IMR-90 (cell line): ENCODE data around the gene CHCHD4. TPM values are rescaled to one million over a fixed set of nuclear protein-coding genes. Genes with fewer than 3 reads are reported as not detected.

ENCODE experiments used
- ATAC-seq: fragments of 200-7000 bp; cut with Tn5 transposase; 2 replicates; pipeline ENCODE4 v1.9.1; 2020; ENCODE audit warnings: low read depth, mild to moderate bottlenecking, moderate library complexity
- BruUV-seq: library from RNA; stranded (reverse); fragments of 400-500 nt; replicated peaks from 2 replicates; lab custom pipeline; 2021; lab: Mats Ljungman, UMichigan
- CTCF ChIA-PET: fragments of 300-600 bp; formaldehyde crosslinking; extraction: SDS; loops from one replicate; lab custom pipeline; 2021; ENCODE audit warnings: antibody characterized with exemption; lab: Yijun Ruan, JAX
- POLR2A ChIA-PET: fragments of 300-600 bp; sonication (Branson Sonifier 250); formaldehyde crosslinking; loops from one replicate; lab custom pipeline; 2022; ENCODE audit warnings: antibody characterized with exemption; ENCODE audit not compliant: unreplicated experiment; lab: Charles Lee
- DNase-seq: peaks from one replicate; pipeline ENCODE4 v3.0.0; 2013
- H2AFZ ChIP-seq: replicated peaks from 2 replicates; pipeline ENCODE3; 2013; ENCODE audit warnings: low read length, mild to moderate bottlenecking; ENCODE audit not compliant: poor library complexity
- H2AK5ac ChIP-seq: 2 replicates; pipeline ENCODE4 v1.6.1; 2013; ENCODE audit warnings: low read depth, low read length, inconsistent platforms
- H2AK9ac ChIP-seq: replicated peaks from 2 replicates; pipeline ENCODE3; 2013; ENCODE audit warnings: mild to moderate bottlenecking, low read depth, low read length, moderate library complexity; ENCODE audit not compliant: poor library complexity
- H2BK120ac ChIP-seq: 2 replicates; pipeline ENCODE4 v1.6.1; 2013; ENCODE audit warnings: low read depth, low read length, inconsistent platforms
- H2BK15ac ChIP-seq: 3 replicates; pipeline ENCODE4 v1.6.1; 2013; ENCODE audit warnings: low read depth, low read length, inconsistent platforms
- H2BK20ac ChIP-seq: 2 replicates; pipeline ENCODE4 v1.6.1; 2013; ENCODE audit warnings: low read depth, mild to moderate bottlenecking, inconsistent platforms, low read length, moderate library complexity
- H2BK5ac ChIP-seq: 2 replicates; pipeline ENCODE4 v1.6.1; 2013; ENCODE audit warnings: mild to moderate bottlenecking, low read depth, low read length, inconsistent platforms; ENCODE audit not compliant: poor library complexity, severe bottlenecking
- H3K14ac ChIP-seq: replicated peaks from 2 replicates; pipeline ENCODE4 v1.6.1; 2013; ENCODE audit warnings: low read depth, low read length, inconsistent platforms
- H3K18ac ChIP-seq: 2 replicates; pipeline ENCODE4 v1.6.1; 2013; ENCODE audit warnings: low read depth, low read length, control low read depth
- H3K23ac ChIP-seq: 2 replicates; pipeline ENCODE4 v1.6.1; 2013; ENCODE audit warnings: low read depth, low read length, inconsistent platforms
- H3K27ac ChIP-seq: 2 replicates; pipeline ENCODE4 v1.5.1; 2013; ENCODE audit warnings: mild to moderate bottlenecking, control low read depth, low read length; ENCODE audit not compliant: insufficient read depth
- H3K27me3 ChIP-seq: 2 replicates; pipeline ENCODE4 v1.6.1; 2013; ENCODE audit warnings: low read length; ENCODE audit not compliant: control insufficient read depth, insufficient read depth
- H3K36me3 ChIP-seq: 2 replicates; pipeline ENCODE4 v1.6.1; 2013; ENCODE audit warnings: low read length, mixed read lengths; ENCODE audit not compliant: control insufficient read depth, insufficient read depth
- H3K4ac ChIP-seq: 2 replicates; pipeline ENCODE4 v1.6.1; 2013; ENCODE audit warnings: low read depth, low read length, inconsistent platforms
- H3K4me1 ChIP-seq: 2 replicates; pipeline ENCODE4 v1.6.1; 2013; ENCODE audit warnings: low read length, mixed read lengths; ENCODE audit not compliant: control insufficient read depth, insufficient read depth
- H3K4me2 ChIP-seq: 2 replicates; pipeline ENCODE4 v1.6.1; 2013; ENCODE audit warnings: low read depth, mild to moderate bottlenecking, control low read depth, low read length, moderate library complexity
- H3K4me3 ChIP-seq: 2 replicates; pipeline ENCODE4 v1.5.1; 2013; ENCODE audit warnings: low read depth, mild to moderate bottlenecking, control low read depth, low read length, moderate library complexity; ENCODE audit not compliant: insufficient read depth
- H3K56ac ChIP-seq: 2 replicates; pipeline ENCODE4 v1.6.1; 2013; ENCODE audit warnings: low read length, inconsistent platforms; ENCODE audit not compliant: insufficient read depth; ENCODE audit errors: extremely low read depth
- H3K79me1 ChIP-seq, 2 experiments: 2 replicates each; pipeline ENCODE4 v1.6.1; 2013; ENCODE audit warnings: low read length in 2 of 2, inconsistent platforms in 1 of 2, low read depth in 1 of 2
- H3K9ac ChIP-seq: 2 replicates; pipeline ENCODE4 v1.6.1; 2013; ENCODE audit warnings: low read depth, low read length, control low read depth
- H3K9me1 ChIP-seq: 2 replicates; pipeline ENCODE4 v1.6.1; 2013; ENCODE audit warnings: low read length, inconsistent platforms; ENCODE audit not compliant: insufficient read depth
- H3K9me3 ChIP-seq: 2 replicates; pipeline ENCODE4 v1.6.1; 2013; ENCODE audit warnings: low read length; ENCODE audit not compliant: control insufficient read depth, insufficient read depth
- H4K20me1 ChIP-seq: 2 replicates; pipeline ENCODE4 v1.6.1; 2013; ENCODE audit warnings: low read length, inconsistent platforms; ENCODE audit not compliant: insufficient read depth
- H4K5ac ChIP-seq: 2 replicates; pipeline ENCODE4 v1.6.1; 2013; ENCODE audit warnings: mild to moderate bottlenecking, low read depth, low read length, control low read depth
- H4K8ac ChIP-seq, 2 experiments: 2 replicates each; pipeline ENCODE4 v1.6.1; 2013; ENCODE audit warnings: low read depth in 2 of 2, low read length in 2 of 2, control low read depth in 1 of 2, inconsistent platforms in 1 of 2
- H4K91ac ChIP-seq: 2 replicates; pipeline ENCODE4 v1.6.1; 2013; ENCODE audit warnings: low read depth, low read length, inconsistent platforms; ENCODE audit not compliant: insufficient read depth
- BHLHE40 ChIP-seq: fragments of 150-350 bp; IDR thresholded peaks from 2 replicates; pipeline ENCODE4 v1.6.1; 2016; ENCODE audit warnings: mild to moderate bottlenecking, low read depth, low read length
- CEBPB ChIP-seq: IDR thresholded peaks from 2 replicates; pipeline ENCODE4 v1.6.1; 2012; ENCODE audit warnings: low read depth, low read length, improper control_type of control experiment
- FOS ChIP-seq: fragments of 150-350 bp; IDR thresholded peaks from 2 replicates; pipeline ENCODE4 v1.6.1; 2016; ENCODE audit warnings: low read depth, low read length
- MAZ ChIP-seq: IDR thresholded peaks from 2 replicates; pipeline ENCODE4 v1.6.1; 2012; ENCODE audit warnings: low read depth, mild to moderate bottlenecking, low read length, improper control_type of control experiment, moderate library complexity, borderline replicate concordance
- MXI1 ChIP-seq: IDR thresholded peaks from 2 replicates; pipeline ENCODE4 v1.6.1; 2012; ENCODE audit warnings: low read depth, mild to moderate bottlenecking, low read length, moderate library complexity, borderline replicate concordance
- POLR2A ChIP-seq: IDR thresholded peaks from 2 replicates; pipeline ENCODE4 v1.6.1; 2012; ENCODE audit warnings: mild to moderate bottlenecking, low read depth, low read length
- RAD21 ChIP-seq: IDR thresholded peaks from 2 replicates; pipeline ENCODE4 v1.6.1; 2012; ENCODE audit warnings: low read length, improper control_type of control experiment
- SMC3 ChIP-seq: fragments of 150-350 bp; IDR thresholded peaks from 2 replicates; pipeline ENCODE4 v1.6.1; 2016; ENCODE audit warnings: low read depth, mild to moderate bottlenecking, antibody characterized with exemption, low read length, moderate library complexity
- WGBS, 2 experiments: methylation state at CpG; one replicate each; pipeline versions ENCODE4 v1.1.5 to v1.1.7; 2013; ENCODE audit warnings: missing lambda C conversion rate in 2 of 2; ENCODE audit not compliant: insufficient read length in 1 of 2; ENCODE audit errors: extremely low coverage in 2 of 2; 5-methylcytosine and 5-hydroxymethylcytosine counted together
- dilution Hi-C: fragments of 300-500 bp; cut with HindIII; formaldehyde crosslinking; loops from one replicate; pipeline ENCODE4 v1.14.3; 2018; ENCODE audit warnings: low sequenced_read_pairs; ENCODE audit not compliant: unreplicated experiment
- in situ Hi-C: fragments of 300-500 bp; cut with MboI; formaldehyde crosslinking; loops from 3 replicates; pipeline ENCODE4 v1.14.3; 2019; ENCODE audit warnings: low sequenced_read_pairs, inconsistent platforms, mixed read lengths
- intact Hi-C: fragments of 100-400 bp; cut with micrococcal nuclease; formaldehyde crosslinking; loops from 2 replicates; pipeline ENCODE4 v1.10.0; 2022
- polyA plus RNA-seq, 3 experiments: library from polyadenylated mRNA; depleted of rRNA; stranded (reverse); fragments of >200 nt; gene quantifications; 2 replicates each; pipeline ENCODE4 v1.2.3, GENCODE V29; 2012; ENCODE audit warnings: low replicate concordance in 1 of 3
- total RNA-seq: library from RNA; depleted of rRNA; stranded (reverse); fragments of >200 nt; gene quantifications from 2 replicates; pipeline ENCODE4 v1.2.3, GENCODE V29; 2012
- TF ChIP-seq, protein P1 (sequence below): fragments of 150-350 bp; IDR thresholded peaks from 2 replicates; pipeline ENCODE4 v1.6.1; 2016; ENCODE audit warnings: low read depth, mild to moderate bottlenecking, low read length, moderate library complexity, borderline replicate concordance
- TF ChIP-seq, protein P2 (sequence below): conservative IDR thresholded peaks from 2 replicates; pipeline ENCODE4 v1.5.1; 2012; ENCODE audit warnings: mild to moderate bottlenecking, low read depth, low read length, improper control_type of control experiment

The CHCHD4 gene
- total and polyA plus RNA-seq, 2 of the 4 experiments (the other 2 are of a cell fraction) = 9.0 to 9.8 TPM

DNA sequence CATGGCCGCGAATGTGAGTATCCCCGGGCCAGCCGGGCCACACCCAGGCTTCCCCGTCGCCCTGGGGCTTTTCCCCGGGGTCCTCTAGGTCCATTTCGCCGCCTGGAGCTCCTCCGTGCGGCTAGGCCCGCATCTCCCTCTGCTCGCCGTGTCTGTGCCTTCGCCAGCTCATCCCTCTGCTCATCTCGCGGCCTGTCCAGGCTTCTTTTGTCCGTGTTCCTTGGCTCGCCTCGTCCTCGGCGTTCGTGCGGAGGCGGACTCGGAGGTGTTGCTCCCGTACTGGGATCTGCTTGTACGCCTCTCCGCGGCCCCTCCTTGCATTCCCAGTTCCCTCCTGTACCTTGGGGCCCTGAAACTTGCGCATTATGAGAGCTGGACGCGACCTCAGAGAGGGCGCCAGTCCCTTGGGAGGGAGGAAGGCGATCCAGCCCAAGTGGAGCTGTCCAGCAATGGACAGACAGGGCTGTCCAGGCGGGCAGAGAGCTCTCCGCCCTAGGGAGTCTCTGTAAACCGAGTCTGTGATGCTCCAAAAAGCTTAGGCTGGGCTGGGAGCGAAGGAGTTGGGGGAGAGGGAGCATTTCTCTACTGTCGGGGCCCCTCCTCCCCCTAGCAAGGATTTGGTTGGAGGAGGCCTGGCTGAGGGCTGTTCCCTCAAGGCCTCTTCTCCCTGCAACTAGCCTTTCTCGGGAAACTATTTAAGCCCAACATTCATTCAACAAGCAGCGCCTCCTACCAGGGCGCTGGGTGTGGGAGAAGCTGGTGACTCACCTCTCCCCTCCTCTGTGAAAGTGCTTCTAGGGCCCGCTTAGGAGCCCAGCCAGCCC lies 735 bp upstream of the CHCHD4 start:
- Histone ChIP-seq H3K79me1 (peaks cover 34 to 69% of the 10 kb centered on the region in 2 experiments), H3K27me3 (no peaks in the 10 kb centered on the region), H4K5ac (0 out of 2 replicates have a peak overlapping the region, but pooled peaks have one; percentile 1), H3K9me3 (no peaks in the 10 kb centered on the region), H3K36me3 (peaks cover 22% of the 10 kb centered on the region), H3K4me2 (peak overlapping the region; percentile 93), H3K9me1 (peaks cover 27% of the 10 kb centered on the region), H2BK120ac (peak overlapping the region; percentile 16; the same call in 1 of the 2 replicates), H3K4me3 (peak overlapping the region; percentile 61), H2AK9ac (peak overlapping the region; percentile 99), H3K9ac (peak overlapping the region; percentile 85), H2BK15ac (no peak overlapping the region), H3K23ac (peak overlapping the region; percentile 78), H4K91ac (peak overlapping the region; percentile 81), H2AK5ac (peak overlapping the region; percentile 86), H3K18ac (peak overlapping the region; percentile 2; the same call in 1 of the 2 replicates), H3K56ac (peak overlapping the region; percentile 75), H2BK5ac (peak overlapping the region; percentile 58), H4K20me1 (peaks cover 32% of the 10 kb centered on the region), H2AFZ (peak overlapping the region; percentile 95), H2BK20ac (no peak overlapping the region), H3K4ac (peak overlapping the region; percentile 78), H3K4me1 (peaks cover 15% of the 10 kb centered on the region), H3K27ac (peak overlapping the region; percentile 77), H3K14ac (peak overlapping the region; percentile 62), H4K8ac (peak overlapping the region; percentile 28 to 57; a peak in 2 of 4 replicates)
- in situ Hi-C loops = loop anchor here (25.0 kb wide), 1 partner anchor 88 kb away; no protein-coding TSS in a partner anchor
- dilution Hi-C loops = no loop called here
- WGBS, 2 experiments = 0% methylated on average over 17 of the region's 44 CpGs; no CpG with 5 or more reads in 1 of the 2 experiments
- TF ChIP-seq FOS (peak; percentile 83), SMC3 (no peak), POLR2A (peak; percentile 44; the same call in 1 of the 2 replicates), MAZ (no peak; the same call in 1 of the 2 replicates), BHLHE40 (no peak), RAD21 (peak; percentile 20; the same call in 1 of the 2 replicates), MXI1 (peak; percentile 82), CEBPB (no peak)
- TF ChIP-seq, protein P1, sequence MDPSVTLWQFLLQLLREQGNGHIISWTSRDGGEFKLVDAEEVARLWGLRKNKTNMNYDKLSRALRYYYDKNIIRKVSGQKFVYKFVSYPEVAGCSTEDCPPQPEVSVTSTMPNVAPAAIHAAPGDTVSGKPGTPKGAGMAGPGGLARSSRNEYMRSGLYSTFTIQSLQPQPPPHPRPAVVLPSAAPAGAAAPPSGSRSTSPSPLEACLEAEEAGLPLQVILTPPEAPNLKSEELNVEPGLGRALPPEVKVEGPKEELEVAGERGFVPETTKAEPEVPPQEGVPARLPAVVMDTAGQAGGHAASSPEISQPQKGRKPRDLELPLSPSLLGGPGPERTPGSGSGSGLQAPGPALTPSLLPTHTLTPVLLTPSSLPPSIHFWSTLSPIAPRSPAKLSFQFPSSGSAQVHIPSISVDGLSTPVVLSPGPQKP = no peak
- TF ChIP-seq, protein P2, sequence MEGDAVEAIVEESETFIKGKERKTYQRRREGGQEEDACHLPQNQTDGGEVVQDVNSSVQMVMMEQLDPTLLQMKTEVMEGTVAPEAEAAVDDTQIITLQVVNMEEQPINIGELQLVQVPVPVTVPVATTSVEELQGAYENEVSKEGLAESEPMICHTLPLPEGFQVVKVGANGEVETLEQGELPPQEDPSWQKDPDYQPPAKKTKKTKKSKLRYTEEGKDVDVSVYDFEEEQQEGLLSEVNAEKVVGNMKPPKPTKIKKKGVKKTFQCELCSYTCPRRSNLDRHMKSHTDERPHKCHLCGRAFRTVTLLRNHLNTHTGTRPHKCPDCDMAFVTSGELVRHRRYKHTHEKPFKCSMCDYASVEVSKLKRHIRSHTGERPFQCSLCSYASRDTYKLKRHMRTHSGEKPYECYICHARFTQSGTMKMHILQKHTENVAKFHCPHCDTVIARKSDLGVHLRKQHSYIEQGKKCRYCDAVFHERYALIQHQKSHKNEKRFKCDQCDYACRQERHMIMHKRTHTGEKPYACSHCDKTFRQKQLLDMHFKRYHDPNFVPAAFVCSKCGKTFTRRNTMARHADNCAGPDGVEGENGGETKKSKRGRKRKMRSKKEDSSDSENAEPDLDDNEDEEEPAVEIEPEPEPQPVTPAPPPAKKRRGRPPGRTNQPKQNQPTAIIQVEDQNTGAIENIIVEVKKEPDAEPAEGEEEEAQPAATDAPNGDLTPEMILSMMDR = peak; percentile 31
- TSS peak; percentile 55 for BruUV-seq
- intact Hi-C loops = loop anchor here (1.0 to 5.0 kb wide), 3 partner anchors 19 to 342 kb away; no protein-coding TSS in a partner anchor
- POLR2A ChIA-PET = interaction anchor here (0.5 to 1.3 kb wide), 3 partner anchors 19 to 351 kb away, joined by 4 to 6 read pairs (median 4); no protein-coding TSS in a partner anchor
- peak; percentile 65 for ATAC-seq
- CTCF ChIA-PET = interaction anchor here (0.7 to 1.9 kb wide), 5 partner anchors 14 to 468 kb away, joined by 3 to 11 read pairs (median 4); no protein-coding TSS in a partner anchor
- peak; percentile 94 for DNase-seq
